Stimulated activated CD4-positive, alpha-beta T cell treated with anti-CD3 and anti-CD28 coated beads, Interleukin-4, amount 100 ng/mL, for 4 hours (primary cell): ENCODE measurements around the gene COL11A2.
"Not testable (repeated sequence)": the region's sequence is repeated elsewhere in the genome, so short reads cannot be mapped to it uniquely, and the experiment has no call there.

ENCODE experiments used
- DNase-seq, 2 experiments: peaks; one replicate each; pipeline ENCODE4 v3.0.0-alpha.2; 2020

The COL11A2 gene

GRCh38 chr6:33192105-33192646 lies at the start of gene COL11A2:
Gene COL11A2 (minus strand): TSS chr6:33192467. CDS start chr6:33192240, 227 bp downstream.
- DNase-seq = peak in 1 of 2 experiments; percentile 29

- DNase-seq = no peak
These were observed 49.7 kb upstream of the COL11A2 start for GRCh38 chr6:33241968-33242367.

GRCh38 chr6:33237741-33238140 lies 45.5 kb upstream of the COL11A2 start:
- DNase-seq = no peak

GRCh38 chr6:33236852-33237251 lies 44.6 kb upstream of the COL11A2 start:
- DNase-seq = no peak

GRCh38 chr6:33236328-33236727 lies 44.1 kb upstream of the COL11A2 start:
- DNase-seq = no peak

GRCh38 chr6:33235221-33235634 lies 43.0 kb upstream of the COL11A2 start:
- DNase-seq = no peak

GRCh38 chr6:33226503-33227120 lies 34.3 kb upstream of the COL11A2 start:
- not testable (repeated sequence) for DNase-seq

- DNase-seq = no peak
These were observed 25.4 kb upstream of the COL11A2 start for GRCh38 chr6:33217681-33218080.

GRCh38 chr6:33217246-33217645 lies 25.0 kb upstream of the COL11A2 start:
- DNase-seq = no peak

GRCh38 chr6:33216117-33216649 lies 23.9 kb upstream of the COL11A2 start:
- no peak for DNase-seq

- no peak for DNase-seq
These were observed 23.2 kb upstream of the COL11A2 start for GRCh38 chr6:33215271-33216116.

- no peak for DNase-seq
These were observed 21.7 kb upstream of the COL11A2 start for GRCh38 chr6:33213989-33214335.

- no peak for DNase-seq
These were observed 21.1 kb upstream of the COL11A2 start for GRCh38 chr6:33213166-33213988.

GRCh38 chr6:33212857-33213165 lies 20.5 kb upstream of the COL11A2 start:
- DNase-seq = no peak

- no peak for DNase-seq
These were observed 19.6 kb upstream of the COL11A2 start for GRCh38 chr6:33211666-33212422.

- DNase-seq = no peak
These were observed 18.9 kb upstream of the COL11A2 start for GRCh38 chr6:33211136-33211535.

- no peak for DNase-seq
These were observed 17.6 kb upstream of the COL11A2 start for GRCh38 chr6:33209856-33210255.

GRCh38 chr6:33208091-33208967 lies 16.1 kb upstream of the COL11A2 start, which contains the start of gene RING1:
Gene RING1 (plus strand): TSS chr6:33208500. CDS start chr6:33208823, 323 bp downstream.
- DNase-seq = peak; percentile 86 to 88

GRCh38 chr6:33207552-33208090 lies 15.4 kb upstream of the COL11A2 start:
- DNase-seq = no peak

GRCh38 chr6:33206864-33207551 lies 14.7 kb upstream of the COL11A2 start:
- DNase-seq = no peak
